CD4-positive, alpha-beta T cell (primary cell): Measurements from ENCODE around the gene MPHOSPH8. TPM values are rescaled to one million over a fixed set of nuclear protein-coding genes. Genes with fewer than 3 reads are reported as not detected.
A peak's percentile ranks its signal among the peaks of the same experiment; 100 is the strongest.
"Not testable (repeated sequence)": the region's sequence is repeated elsewhere in the genome, so short reads cannot be mapped to it uniquely, and the experiment has no call there.

Source experiments
- ATAC-seq: fragments of 200-7000 bp; cut with Tn5 transposase; one replicate; pipeline ENCODE4 v1.10.0; 2022; ENCODE audit warnings: mild to moderate bottlenecking; ENCODE audit not compliant: poor library complexity
- CTCF ChIA-PET: fragments of 350-600 bp; sonication (Branson Sonifier 250); formaldehyde crosslinking; loops from one replicate; lab custom pipeline; 2021; ENCODE audit warnings: antibody characterized with exemption, inconsistent platforms; lab: Charles Lee
- POLR2A ChIA-PET: fragments of 350-600 bp; sonication (Branson Sonifier 250); formaldehyde crosslinking; loops from one replicate; lab custom pipeline; 2021; ENCODE audit warnings: antibody characterized with exemption, inconsistent platforms; lab: Charles Lee
- DNase-seq, 14 experiments: peaks; one replicate each; pipeline ENCODE4 v3.0.0-alpha.2; 2013 to 2020; ENCODE audit warnings: mixed read lengths in 2 of 14
- H3K27ac ChIP-seq, 2 donors: one replicate each; pipeline versions ENCODE4 v1.5.1 to v1.7.0; 2013; ENCODE audit warnings: low read length in 2 of 2, low read depth in 1 of 2, mild to moderate bottlenecking in 1 of 2
- H3K27me3 ChIP-seq, 2 experiments: 1 replicate in 1 of 2; 2 replicates in 1 of 2; pipeline versions ENCODE4 v1.6.1 to v1.7.0; 2013; ENCODE audit warnings: low read length in 2 of 2, control low read depth in 1 of 2, mild to moderate bottlenecking in 1 of 2, moderate library complexity in 1 of 2; ENCODE audit not compliant: insufficient read depth in 2 of 2, control insufficient read depth in 1 of 2
- H3K36me3 ChIP-seq: one replicate; pipeline ENCODE4 v1.6.1; 2013; ENCODE audit warnings: low read length, control low read depth; ENCODE audit not compliant: insufficient read depth
- H3K4me1 ChIP-seq: one replicate; pipeline ENCODE4 v1.6.1; 2013; ENCODE audit warnings: low read length, control low read depth; ENCODE audit not compliant: insufficient read depth
- H3K4me3 ChIP-seq: one replicate; pipeline ENCODE4 v1.5.1; 2013; ENCODE audit warnings: mild to moderate bottlenecking, low read length, moderate library complexity
- H3K9me3 ChIP-seq, 2 experiments: 1 replicate in 1 of 2; 2 replicates in 1 of 2; pipeline versions ENCODE4 v1.6.1 to v1.7.0; 2013; ENCODE audit warnings: low read length in 2 of 2, mild to moderate bottlenecking in 2 of 2, control low read depth in 1 of 2, moderate library complexity in 1 of 2; ENCODE audit not compliant: control insufficient read depth in 1 of 2, insufficient read depth in 1 of 2
- H3K27ac Mint-ChIP-seq: one replicate; pipeline ENCODE4 v1.8.0; 2020; ENCODE audit warnings: mixed read lengths
- H3K27me3 Mint-ChIP-seq: one replicate; pipeline ENCODE4 v1.8.0; 2021; ENCODE audit warnings: mixed read lengths
- H3K36me3 Mint-ChIP-seq: one replicate; pipeline ENCODE4 v1.8.0; 2021; ENCODE audit warnings: low read depth, mixed read lengths
- H3K4me1 Mint-ChIP-seq: one replicate; pipeline ENCODE4 v1.8.0; 2021; ENCODE audit warnings: low read depth, mixed read lengths
- H3K4me3 Mint-ChIP-seq: one replicate; pipeline ENCODE4 v1.8.0; 2020; ENCODE audit warnings: mild to moderate bottlenecking, mixed read lengths
- H3K9me3 Mint-ChIP-seq: one replicate; pipeline ENCODE4 v1.8.0; 2020; ENCODE audit warnings: mixed read lengths
- intact Hi-C, 2 experiments: fragments of 100-400 bp; cut with DNase I in 1 of 2; cut with micrococcal nuclease in 1 of 2; formaldehyde crosslinking; loops; one replicate each; pipeline versions ENCODE4 v1.15.1 to v1.9.0; 2023 to 2025; cut with DNase I, micrococcal nuclease
- total RNA-seq, 174 experiments: library from RNA in 2 of 174; stranded (reverse) in 2 of 174; gene quantifications; one replicate each; pipeline ENCODE4 v1.2.3 and lab custom pipeline; 2021 to 2026
- TF ChIP-seq, protein P1 (sequence below): fragments of 200-600 bp; IDR thresholded peaks from one replicate; pipeline ENCODE4 v1.8.0; 2022; ENCODE audit warnings: antibody characterized with exemption, mild to moderate bottlenecking

MPHOSPH8 gene
- total RNA-seq, 2 experiments from 2014 or later: 48.0 to 51.2 TPM

DNA sequence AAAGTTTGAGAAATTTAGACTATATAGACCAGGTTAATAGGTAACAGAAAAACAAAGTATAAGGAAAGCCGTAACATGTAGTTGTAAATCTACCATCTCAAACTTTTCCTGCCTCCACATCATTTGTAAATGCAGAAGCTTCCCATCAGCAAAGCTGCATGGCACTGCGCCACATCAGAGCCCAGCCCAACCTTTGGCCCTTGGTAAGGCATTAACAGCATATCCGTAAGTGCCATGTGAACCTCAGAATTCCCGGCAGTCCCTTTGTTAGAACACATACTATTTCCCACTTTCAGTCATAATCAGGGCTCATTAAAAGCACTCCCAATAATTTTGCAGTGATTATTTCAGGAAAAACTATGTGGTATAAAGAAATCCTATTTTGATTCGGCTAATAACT lies 51.6 kb downstream of the MPHOSPH8 start:
- peak overlapping the region; percentile 5 for H3K27ac Mint-ChIP-seq
- CTCF ChIA-PET: no interaction called here

DNA sequence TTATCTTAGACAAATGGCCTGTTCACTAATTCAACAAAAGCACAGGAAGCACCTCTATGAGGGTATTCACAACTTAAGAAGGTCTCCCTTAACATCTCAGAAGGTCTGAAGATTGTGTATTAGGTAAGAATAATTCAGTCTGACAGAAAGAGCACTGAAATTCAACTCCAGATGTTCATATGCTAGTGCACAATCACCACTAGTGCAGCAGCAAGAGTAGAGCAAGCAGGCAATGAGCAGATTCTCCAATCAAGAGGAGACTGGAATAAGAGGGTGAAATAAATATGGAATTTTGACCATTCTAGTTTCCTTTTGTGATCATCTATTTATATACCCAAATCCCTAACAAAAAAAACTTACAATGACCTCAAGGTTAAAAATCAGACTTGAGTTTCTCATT lies 52.0 kb downstream of the MPHOSPH8 start:
- DNase-seq (no peak), ATAC-seq (no peak)
- no peaks in the 10 kb centered on the region for H3K9me3 ChIP-seq
- CTCF ChIA-PET: no interaction called here
- Mint-ChIP-seq H3K27ac (peak overlapping the region; percentile 5), H3K27me3 (no peaks in the 10 kb centered on the region), H3K36me3 (peaks cover 15% of the 10 kb centered on the region), H3K4me3 (no peak overlapping the region), H3K9me3 (no peaks in the 10 kb centered on the region), H3K4me1 (peaks cover 45% of the 10 kb centered on the region)
- TF ChIP-seq, protein P1, sequence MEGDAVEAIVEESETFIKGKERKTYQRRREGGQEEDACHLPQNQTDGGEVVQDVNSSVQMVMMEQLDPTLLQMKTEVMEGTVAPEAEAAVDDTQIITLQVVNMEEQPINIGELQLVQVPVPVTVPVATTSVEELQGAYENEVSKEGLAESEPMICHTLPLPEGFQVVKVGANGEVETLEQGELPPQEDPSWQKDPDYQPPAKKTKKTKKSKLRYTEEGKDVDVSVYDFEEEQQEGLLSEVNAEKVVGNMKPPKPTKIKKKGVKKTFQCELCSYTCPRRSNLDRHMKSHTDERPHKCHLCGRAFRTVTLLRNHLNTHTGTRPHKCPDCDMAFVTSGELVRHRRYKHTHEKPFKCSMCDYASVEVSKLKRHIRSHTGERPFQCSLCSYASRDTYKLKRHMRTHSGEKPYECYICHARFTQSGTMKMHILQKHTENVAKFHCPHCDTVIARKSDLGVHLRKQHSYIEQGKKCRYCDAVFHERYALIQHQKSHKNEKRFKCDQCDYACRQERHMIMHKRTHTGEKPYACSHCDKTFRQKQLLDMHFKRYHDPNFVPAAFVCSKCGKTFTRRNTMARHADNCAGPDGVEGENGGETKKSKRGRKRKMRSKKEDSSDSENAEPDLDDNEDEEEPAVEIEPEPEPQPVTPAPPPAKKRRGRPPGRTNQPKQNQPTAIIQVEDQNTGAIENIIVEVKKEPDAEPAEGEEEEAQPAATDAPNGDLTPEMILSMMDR: no peak
- POLR2A ChIA-PET: no interaction called here
- H3K4me3 ChIP-seq: no peak overlapping the region
- H3K36me3 ChIP-seq: peaks cover 7% of the 10 kb centered on the region
- H3K27ac ChIP-seq: no peak overlapping the region
- H3K27me3 ChIP-seq: no peaks in the 10 kb centered on the region
- intact Hi-C loops: no loop called here
- no peaks in the 10 kb centered on the region for H3K4me1 ChIP-seq

More for the DNA sequence above, 51.6 kb downstream of the MPHOSPH8 start:
- Histone ChIP-seq H3K27me3 (no peaks in the 10 kb centered on the region), H3K4me3 (no peak overlapping the region), H3K4me1 (no peaks in the 10 kb centered on the region), H3K9me3 (no peaks in the 10 kb centered on the region), H3K27ac (no peak overlapping the region), H3K36me3 (peaks cover 7% of the 10 kb centered on the region)
- intact Hi-C loops: no loop called here
- TF ChIP-seq, protein P1: no peak
- Mint-ChIP-seq H3K36me3 (peaks cover 11% of the 10 kb centered on the region), H3K27me3 (no peaks in the 10 kb centered on the region), H3K4me1 (peaks cover 45% of the 10 kb centered on the region), H3K9me3 (no peaks in the 10 kb centered on the region), H3K4me3 (no peak overlapping the region)
- POLR2A ChIA-PET: no interaction called here
- no peak for DNase-seq
- ATAC-seq: no peak

DNA sequence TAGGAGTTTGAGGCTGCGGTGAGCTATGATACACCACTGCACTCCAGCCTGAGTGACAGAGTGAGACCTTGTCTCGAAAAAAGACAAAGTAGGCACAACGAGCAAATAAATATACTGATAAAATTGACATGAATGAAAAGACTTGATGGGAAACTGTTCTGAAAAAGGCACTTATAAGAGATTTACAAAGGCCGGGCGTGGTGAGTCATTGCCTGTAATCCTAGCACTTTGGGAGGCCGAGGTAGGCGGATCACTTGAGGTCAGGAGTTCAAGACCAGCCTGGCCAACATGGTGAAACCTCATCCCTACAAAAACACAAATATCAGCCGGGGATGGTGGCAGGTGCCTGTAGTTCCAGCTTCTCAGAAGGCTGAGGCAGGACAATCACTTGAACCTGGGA lies 58.0 kb downstream of the MPHOSPH8 start:
- intact Hi-C loops, H3K4me1 Mint-ChIP-seq, H3K9me3 Mint-ChIP-seq, H3K27me3 Mint-ChIP-seq, H3K27ac ChIP-seq, H3K27ac Mint-ChIP-seq, POLR2A ChIA-PET, H3K9me3 ChIP-seq, H3K4me3 ChIP-seq, H3K4me1 ChIP-seq, H3K4me3 Mint-ChIP-seq, DNase-seq, ATAC-seq, CTCF ChIA-PET, H3K27me3 ChIP-seq: not testable (repeated sequence)
- H3K36me3 Mint-ChIP-seq: peaks cover 43% of the 10 kb centered on the region
- H3K36me3 ChIP-seq: peaks cover 13% of the 10 kb centered on the region

DNA sequence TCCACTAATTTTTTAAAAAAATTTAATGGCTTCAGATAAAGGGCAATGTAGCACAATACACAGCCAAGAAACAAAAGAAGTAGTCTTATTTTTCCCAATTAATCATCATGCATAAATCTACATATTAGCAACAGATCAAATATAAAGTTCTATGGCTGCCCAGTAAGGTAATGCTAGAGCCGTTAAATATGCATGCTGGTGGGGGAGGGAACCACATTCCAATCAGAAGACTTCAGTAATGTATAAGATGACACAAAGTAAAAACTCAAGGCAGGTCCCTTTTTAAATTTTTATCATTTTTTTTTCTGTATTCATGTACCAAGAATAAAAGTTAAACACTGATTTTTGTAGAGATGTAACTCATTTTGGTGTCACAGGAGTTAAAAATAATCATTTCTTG lies 62.0 kb downstream of the MPHOSPH8 start:
- Histone ChIP-seq H3K9me3 (no peaks in the 10 kb centered on the region), H3K27me3 (no peaks in the 10 kb centered on the region), H3K36me3 (peaks cover 6% of the 10 kb centered on the region), H3K27ac (no peak overlapping the region), H3K4me3 (no peak overlapping the region), H3K4me1 (no peaks in the 10 kb centered on the region)
- intact Hi-C loops: no loop called here
- no peak overlapping the region for H3K4me3 Mint-ChIP-seq
- H3K36me3 Mint-ChIP-seq: peaks cover 46% of the 10 kb centered on the region
- H3K27me3 Mint-ChIP-seq: no peaks in the 10 kb centered on the region
- no peak overlapping the region for H3K27ac Mint-ChIP-seq
- ChIA-PET CTCF (no interaction called here), POLR2A (no interaction called here)
- peaks cover 11% of the 10 kb centered on the region for H3K4me1 Mint-ChIP-seq
- DNase-seq (no peak), ATAC-seq (no peak)
- H3K9me3 Mint-ChIP-seq: no peaks in the 10 kb centered on the region
- TF ChIP-seq, protein P1: no peak
